HG02610 (cell line): ENCODE results near the gene CASQ2.

ENCODE experiments used
- ATAC-seq: cut with Tn5 transposase; IDR thresholded peaks from one replicate; pipeline ENCODE4 v1.9.1; 2021; ENCODE audit warnings: mild to moderate bottlenecking, moderate library complexity; ENCODE audit not compliant: unreplicated experiment

Gene CASQ2

DNA sequence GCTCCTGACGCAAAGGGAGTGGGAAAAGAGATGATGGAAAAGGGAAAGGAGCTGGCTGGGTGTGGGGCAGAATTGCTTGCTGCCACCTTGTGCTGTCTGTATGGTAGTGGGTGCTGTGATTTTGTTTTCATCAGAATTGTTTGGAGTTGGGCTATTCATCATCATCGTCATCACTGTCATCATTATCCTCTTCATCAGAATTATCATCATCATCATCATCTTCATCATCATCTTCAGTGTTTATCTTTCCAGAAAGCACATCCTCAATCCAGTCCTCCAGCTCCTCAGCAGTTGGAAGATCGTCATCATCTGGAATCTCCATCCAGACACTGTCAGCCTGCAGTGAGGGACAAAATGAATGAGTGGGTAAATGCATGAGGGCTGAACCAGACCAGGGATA lies 67.4 kb downstream of the CASQ2 start:
- no peak for ATAC-seq

DNA sequence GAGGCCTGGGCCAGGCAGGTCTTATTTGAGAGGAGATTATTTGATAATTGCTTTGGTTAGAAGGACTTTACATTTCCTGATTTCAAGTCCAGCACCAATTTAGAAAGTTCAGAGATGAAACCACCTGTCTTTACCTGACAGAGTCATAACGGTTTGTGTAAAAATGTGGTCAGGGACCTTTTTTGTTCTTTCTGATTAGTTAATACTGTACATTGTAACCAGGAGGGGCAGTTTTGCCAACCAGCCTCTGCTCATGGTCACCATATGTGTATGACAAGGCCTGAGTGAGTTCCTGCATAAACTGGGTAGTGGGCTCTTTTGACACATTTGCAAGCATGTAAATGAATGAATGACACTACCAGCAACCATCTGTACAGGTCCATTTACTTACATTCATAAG lies 70.9 kb downstream of the CASQ2 start:
- peak; percentile 69 for ATAC-seq

DNA sequence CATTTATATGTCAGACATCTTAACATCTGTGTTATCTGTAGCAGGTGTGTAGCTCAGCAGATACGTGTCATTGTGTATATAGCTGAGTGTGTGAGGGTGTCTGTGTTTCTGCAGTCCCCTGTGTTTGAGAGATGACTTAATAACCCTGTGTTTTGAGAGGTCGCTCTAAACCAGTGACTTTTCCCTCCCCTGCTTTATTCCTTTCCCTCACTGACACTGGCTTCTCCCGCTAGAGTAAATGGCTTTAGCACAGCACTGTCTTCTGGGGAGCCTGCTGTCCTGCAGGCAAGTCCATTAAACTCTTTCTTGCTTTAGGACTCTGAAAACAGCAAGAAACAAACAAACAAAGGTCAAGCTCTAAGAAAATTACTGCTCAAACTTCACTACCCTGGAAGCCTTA lies 73.7 kb downstream of the CASQ2 start:
- ATAC-seq, result no peak

DNA sequence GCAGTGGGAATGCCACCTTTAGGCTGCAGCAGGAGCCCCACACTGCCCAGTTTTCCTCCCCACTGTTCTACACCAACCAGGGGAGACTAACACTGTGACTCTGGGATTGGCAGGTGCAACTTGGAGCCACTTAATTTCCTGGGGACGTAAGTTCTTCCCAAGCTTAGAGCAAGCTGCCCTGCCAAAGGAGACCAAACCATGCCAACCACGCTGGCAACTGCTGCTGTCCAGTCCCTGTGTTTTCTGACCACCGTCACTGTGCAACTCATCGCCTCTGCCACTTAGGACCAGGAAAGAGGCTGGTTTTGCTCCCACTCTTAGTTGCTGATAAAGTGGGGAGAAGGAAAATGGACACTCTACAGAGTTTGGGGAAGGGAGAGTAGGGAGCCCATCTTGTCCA lies 76.3 kb downstream of the CASQ2 start:
- no peak for ATAC-seq

DNA sequence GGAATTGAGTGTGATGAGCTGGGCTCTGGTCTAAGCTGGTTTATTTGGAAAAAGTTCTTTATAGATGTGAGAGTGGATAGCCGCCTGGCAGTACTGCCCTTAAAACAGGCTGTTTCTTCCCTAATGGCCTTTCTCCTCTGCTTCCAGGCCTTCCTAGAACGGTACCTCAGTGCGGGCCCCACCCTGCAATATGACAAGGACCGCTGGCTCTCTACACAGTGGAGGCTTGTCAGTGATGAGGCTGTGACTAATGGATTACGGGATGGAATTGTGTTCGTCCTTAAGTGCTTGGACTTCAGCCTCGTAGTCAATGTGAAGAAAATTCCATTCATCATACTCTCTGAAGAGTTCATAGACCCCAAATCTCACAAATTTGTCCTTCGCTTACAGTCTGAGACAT lies 77.5 kb downstream of the CASQ2 start:
- no peak for ATAC-seq

DNA sequence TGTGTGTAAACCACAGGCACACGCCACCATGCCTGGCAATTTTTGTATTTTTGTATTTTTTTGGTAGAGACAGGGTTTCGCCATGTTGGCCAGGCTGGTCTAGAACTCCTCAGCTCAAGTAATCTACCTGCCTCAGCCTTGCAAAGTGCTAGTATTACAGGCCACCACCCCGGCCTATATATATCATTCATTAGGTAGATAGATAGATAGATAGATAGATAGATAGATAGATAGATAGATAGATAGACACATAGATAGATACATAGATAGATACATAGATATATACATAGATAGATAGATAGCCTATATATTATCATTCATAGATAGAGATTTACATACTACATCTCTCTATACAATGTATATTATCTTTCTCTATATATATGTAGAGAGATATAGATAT lies 80.8 kb downstream of the CASQ2 start:
- no peak for ATAC-seq

DNA sequence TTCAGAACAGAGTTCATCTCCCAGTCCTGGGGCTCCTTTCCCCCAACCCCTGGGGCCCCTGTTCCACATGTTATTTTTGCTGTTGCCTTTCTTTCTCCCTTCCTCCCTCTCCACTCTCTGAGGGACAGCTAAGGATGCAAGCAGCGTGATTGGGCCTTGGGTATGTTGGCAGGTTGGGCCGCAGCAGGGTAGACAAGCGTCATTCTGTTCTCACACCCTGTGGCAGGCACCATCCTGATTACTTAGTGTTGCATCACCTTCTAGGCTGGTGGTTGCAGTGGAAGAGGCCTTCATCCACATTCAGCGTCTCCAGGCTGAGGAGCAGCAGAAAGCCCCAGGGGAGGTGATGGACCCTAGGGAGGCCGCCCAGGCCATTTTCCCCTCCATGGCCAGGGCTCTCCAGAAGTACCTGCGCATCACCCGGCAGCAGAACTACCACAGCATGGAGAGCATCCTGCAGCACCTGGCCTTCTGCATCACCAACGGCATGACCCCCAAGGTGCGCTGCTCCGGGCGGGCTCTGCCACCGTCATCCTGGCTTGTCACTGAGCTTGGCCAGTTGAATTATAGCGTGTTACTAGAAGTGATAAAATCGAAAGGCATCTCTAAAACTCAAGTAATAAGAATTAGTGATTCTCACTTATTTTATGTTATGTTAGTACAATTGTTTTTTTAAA lies 83.3 kb downstream of the CASQ2 start:
- ATAC-seq, result no peak

DNA sequence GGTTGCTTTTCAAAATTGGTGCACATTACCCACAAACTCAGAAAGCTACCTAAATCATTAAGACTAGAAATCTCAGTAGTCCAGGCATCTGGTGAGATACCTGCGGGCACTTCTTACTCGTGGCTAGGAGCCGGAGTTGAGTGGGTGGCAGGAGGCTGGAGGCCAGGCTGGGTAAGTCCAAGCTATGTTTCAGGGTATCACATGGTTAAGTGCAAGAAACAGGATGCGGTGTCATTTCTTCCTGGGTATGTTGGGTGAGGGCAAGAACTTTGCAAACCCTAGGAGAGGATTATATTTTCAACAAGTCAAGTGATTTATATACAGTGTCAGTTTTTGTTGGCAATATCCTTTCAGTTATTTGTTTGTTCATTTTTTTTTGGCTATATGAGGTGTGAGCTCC lies 85.7 kb downstream of the CASQ2 start:
- ATAC-seq, result no peak

DNA sequence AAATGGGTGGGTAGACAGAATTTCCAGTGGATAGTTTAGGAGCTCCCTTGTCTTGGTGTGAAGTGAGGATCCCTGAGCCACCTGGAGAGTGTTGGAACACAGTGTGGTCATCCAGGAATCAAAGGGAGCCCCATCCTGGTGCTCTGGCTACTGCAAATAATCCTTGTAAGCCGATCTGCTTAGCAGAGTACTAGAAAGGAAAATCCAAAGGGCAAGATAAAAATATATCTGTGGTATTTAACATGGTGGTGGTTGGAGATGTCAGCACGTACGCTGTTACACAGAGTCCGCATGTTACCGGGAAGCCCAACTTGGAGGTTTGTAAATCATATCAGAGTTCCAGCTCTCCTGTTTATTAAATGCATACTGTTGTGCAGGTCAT lies 87.8 kb downstream of the CASQ2 start:
- ATAC-seq, result no peak

DNA sequence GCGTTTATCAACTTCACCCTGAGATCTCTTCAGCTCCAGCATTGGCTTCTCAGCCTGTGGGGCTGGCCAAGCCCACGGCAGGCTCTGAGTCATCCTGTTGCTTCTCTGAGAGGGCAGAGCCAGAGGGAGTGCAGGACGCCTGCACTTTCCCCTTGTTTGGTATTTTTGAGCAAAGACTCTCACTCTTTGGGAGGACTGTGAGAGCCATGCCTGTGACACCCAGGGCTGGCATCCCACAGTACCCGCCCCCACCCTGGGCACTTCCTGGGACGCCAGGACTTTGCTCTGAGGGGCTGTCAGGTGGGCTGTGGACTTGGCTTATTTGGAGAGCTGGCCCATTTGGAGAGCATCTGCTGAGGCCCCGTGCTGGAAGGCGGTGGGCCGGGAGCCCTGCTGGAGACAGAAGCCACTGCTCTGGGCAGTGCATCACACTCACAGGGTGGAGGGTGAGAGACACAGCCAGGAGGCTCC lies 89.3 kb downstream of the CASQ2 start:
- no peak for ATAC-seq

DNA sequence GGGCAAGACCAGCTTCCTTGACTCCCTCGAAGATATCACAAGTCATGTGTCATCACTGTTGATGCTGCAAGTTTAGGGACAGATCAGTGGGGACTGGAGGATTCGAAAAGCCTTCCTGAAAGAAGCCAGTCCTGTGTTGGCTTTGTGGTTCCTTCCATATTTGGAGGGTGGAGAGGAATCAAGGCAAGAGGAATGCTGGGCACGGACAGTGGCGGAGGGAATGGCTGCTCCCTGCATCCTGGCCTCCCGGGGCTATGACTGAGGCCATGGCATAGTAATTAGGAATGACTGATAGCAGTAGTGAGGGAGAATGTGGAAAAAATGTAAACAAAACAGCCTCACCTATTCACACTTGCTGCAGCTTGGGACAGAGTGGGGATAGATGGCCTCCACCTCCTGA lies 90.4 kb downstream of the CASQ2 start:
- no peak for ATAC-seq

DNA sequence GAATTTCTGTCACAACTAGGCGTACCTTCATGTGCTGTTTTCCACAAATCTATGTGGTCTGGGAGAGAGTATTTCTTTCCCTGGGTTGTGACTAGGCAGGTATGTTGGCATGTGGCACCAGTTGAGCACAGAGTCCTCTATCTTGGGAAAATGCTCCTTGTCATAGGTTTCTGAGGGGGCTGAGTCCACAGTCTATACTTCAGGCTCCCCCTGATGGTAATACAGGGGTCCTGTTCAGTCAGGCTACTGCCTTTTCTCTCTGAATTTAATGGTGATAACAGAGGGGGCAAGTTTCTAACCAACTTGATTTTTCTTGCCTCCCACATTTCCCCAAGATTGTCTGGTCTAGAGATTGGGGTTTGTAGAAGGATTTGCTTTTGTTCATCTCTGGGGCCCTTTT lies 90.9 kb downstream of the CASQ2 start:
- no peak for ATAC-seq

DNA sequence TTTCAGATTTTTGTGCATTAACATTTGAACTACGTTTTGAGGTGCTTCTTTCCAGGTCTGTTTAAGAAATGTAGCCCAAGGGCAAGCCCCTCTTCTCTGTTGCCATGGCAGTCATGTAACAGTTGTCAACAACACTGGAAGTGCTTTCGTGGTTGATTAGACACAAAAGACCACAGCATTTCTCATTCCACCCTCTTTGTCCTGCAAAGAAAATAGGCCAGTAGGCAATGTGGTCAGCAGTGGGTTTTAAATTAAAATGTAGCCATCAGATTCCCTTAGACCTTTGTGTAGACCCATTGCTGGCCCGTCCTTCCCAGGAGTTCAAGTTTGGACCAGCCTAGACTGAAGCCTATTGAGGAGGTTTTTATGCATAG lies 91.3 kb downstream of the CASQ2 start:
- ATAC-seq, result peak; percentile 43

DNA sequence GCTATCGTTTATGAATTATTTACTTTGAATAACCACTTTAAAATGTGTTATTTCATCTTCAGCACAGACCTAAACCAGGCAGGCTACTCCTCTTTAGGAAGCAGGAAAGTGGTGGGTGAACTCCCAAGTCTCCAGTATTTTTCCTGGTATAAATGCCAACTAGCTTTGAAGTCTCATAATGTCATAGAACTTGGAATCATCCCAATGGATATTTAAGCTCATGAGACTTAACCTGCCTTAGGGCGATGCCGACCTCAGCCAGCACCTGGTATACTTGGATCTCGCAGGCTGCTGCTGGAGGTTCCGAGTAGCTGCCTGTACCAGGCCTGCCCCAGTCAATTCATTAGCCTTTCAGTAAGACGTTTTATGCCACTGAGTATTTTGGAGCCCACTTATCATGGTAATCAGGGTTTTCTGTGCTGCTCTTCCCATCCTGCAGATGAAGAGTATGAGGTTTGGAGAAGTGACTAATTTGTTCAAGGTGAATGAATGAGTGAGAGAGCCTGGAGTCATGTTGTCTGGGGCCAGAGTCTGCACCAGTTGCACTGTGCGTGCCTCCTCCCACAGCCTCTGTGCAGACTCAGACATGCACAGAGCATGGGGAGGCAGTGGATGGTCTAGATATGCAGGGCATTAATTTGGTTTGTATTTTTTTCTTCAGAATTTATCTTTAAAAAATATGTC lies 91.9 kb downstream of the CASQ2 start:
- peak; percentile 23 for ATAC-seq

DNA sequence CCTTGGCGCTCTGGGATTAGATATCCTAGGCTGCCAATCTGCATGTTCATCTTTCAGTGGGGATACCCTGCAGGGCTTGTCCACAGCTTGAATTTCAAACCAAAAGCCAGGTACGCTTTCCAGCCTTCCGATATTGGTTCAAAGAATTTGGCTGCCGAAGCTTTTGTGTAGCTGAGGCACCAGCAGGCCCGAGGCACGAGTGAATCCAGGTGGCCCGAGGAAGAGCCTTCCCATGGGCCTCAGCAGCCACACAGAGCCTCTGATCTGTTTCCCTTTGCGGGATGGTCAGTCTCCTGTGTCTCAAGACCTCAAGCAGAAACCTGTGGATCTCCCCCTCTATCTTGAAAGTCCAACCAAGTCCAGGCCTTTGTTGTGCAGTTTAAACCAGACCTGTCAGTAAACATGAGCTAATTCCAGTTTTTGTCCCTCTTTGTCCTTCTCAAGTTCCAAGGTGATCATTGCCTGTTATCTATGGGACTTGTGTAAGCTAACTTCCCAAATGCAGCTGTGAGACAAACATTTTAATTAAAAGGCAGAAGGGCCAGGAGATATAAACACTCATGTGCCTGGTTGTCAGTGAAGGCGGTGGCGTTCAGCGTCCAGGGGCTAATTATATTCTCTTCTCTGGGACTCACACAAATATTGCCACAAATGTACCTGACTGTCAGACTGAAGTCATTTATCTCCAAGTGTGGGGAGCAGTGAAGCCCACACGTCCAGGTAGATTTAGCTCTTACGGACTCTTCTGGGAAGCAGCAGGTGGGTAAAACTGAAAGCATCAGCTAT lies 96.1 kb downstream of the CASQ2 start:
- no peak for ATAC-seq

DNA sequence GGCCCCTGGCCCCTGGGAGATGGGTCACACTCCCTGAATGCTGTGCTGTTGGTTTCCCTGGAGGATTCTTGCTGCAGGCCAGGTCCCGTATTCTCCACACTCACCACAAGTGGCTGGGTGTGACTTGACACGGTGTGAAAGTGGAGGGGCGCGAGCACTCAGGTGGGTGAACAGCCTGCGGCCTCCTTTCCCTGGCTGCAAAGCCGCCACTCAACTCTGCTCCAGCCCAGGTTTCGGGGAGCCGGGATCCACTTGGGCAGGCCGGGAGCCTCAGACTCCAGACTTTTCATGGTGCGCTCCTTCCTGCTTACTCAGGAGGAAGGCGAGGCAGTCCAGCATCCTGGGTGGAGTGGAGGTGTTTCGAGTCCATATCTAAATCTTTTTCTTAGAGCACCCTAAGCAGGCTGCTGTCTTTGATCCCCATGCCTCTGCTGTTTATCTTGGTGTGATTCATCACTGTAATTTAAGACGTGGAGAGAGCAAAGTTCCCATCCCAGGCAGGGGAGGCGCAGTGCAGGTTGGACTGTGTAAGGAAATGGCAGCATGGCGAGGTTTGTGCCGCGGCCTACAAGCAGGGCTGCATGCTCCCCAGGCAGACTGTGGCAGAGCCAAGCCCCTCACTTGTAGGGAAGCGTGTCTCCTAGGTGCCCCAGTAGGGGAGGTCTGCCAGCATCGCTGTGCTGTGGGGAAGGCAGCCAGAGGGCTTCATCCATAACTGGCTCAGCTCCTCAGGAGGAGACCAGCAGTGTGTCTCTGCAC lies 97.2 kb downstream of the CASQ2 start:
- no peak for ATAC-seq

DNA sequence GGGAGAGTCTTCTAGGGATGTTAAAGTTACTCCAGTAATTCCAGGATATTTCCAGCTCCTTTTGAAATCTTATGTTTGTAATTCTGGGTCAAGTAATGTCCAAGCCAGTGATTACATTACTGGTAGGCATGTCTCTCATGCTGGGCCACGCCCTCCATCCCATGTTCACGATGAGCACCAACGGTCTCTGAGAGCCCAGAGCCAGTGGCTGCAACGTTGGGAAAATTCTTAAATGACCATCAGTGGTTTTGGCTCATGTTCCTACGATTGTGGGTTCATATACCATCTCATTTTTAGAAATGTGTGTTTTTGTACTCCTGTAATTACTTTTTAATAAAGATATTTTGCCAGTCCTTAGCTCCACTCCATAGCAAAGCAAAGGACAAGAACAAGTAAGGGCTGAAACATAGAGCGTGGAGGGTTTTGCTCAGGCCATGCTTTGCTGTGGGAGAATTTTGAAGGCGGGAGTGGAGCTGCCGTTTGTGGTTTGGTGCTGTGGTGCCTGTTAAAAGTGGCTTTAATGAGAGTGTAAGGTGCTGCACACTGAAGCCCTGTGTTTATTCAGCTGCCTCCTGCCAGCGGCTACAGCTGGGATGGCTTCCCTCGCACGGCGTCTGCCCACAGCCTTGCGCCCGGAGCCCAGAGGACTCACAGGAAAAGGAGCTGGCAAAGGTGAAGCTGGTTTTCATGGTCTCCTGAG lies 97.9 kb downstream of the CASQ2 start:
- no peak for ATAC-seq

DNA sequence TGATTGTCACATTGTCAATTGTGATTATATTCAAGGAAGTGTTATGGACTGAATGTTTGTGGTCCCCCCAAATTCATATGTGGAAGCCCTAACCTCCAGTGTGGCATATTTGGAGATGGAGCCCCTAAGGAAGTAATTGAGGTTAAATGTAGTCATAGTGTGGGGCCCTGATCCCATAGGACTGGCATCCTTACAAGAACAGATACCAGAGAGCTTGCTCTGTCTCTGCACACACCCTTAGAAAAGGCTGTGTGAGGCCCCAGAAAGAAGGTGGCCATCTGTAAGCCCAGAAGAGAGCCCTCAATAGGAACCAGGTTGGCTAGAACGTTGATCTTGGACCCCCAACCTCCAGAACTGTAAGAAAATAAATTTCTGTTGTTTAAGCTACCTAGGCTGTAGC lies 98.6 kb downstream of the CASQ2 start:
- no peak for ATAC-seq

DNA sequence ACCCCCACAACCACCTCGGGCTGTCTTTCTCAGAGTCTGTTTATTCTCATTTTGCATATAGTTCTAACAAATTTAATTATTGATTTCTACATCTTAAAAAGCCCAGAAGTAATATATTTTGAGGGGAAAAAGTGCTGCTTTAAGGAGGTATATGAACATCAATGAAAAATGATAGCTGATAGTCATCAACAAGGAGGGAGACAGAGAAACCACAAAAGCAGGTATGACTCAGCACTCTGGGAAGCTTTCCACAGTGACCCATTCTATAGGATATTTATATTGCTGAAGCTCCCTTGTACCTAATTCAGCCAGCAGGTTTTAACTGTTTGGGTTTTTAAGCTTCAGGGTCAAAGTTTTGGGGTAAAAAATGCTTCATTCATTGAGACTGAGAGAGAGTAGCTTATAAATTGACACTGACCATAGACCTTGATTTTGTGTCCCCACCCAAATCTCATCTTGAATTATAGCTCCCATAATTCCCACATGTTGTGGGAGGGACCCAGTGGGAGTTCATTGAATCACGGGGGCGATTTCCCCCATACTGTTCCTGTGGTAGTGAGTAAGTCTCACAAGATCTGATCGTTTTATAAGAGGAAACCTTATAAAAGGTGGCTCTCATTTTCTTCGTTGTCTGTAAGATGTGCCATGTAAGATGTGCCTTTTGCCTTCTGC lies 99.4 kb downstream of the CASQ2 start:
- no peak for ATAC-seq

DNA sequence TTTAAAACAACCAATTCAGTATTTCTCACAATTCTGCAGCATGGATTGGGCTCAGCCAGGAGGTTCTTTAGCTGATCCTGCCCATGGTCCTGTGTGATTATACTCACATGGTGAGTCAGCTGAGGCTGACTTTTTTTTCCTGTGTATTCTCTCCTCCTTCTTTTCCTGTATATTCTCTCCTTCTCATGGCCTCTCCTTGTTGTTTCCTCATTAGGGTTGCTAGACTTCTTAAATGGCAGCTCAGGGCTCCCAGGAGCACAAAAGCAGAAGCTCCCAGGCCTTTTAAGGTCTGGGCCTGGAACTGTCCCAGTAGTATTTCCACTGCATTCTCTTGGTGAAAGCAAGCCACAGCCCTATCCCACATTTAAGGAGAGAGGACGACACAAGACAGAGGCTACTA lies 99.9 kb downstream of the CASQ2 start:
- ATAC-seq, result no peak
